SJSA1 (cell line): ENCODE results near the gene CHFR. TPM values are rescaled to one million over a fixed set of nuclear protein-coding genes. Genes with fewer than 3 reads are reported as not detected.
"Not testable (repeated sequence)": the region's sequence is repeated elsewhere in the genome, so short reads cannot be mapped to it uniquely, and the experiment has no call there.

Experiments
- DNase-seq, 2 experiments: peaks; one replicate each; pipeline ENCODE4 v3.0.0-alpha.2; 2015 to 2020; ENCODE audit warnings: low spot score in 2 of 2, low read depth in 1 of 2
- H3K27ac ChIP-seq: fragments of 250-450 bp; sonication (Bioruptor Pico); 2 replicates; pipeline ENCODE4 v1.5.1; 2020; ENCODE audit warnings: mild to moderate bottlenecking, moderate library complexity
- H3K27me3 ChIP-seq: fragments of 250-450 bp; sonication (Bioruptor Pico); replicated peaks from 2 replicates; pipeline ENCODE4 v1.5.1; 2020; ENCODE audit warnings: mild to moderate bottlenecking, moderate library complexity
- H3K36me3 ChIP-seq: fragments of 250-450 bp; sonication (Bioruptor Pico); 2 replicates; pipeline ENCODE4 v1.5.1; 2020; ENCODE audit warnings: mild to moderate bottlenecking
- H3K4me1 ChIP-seq: fragments of 250-450 bp; sonication (Bioruptor Pico); replicated peaks from 2 replicates; pipeline ENCODE4 v1.6.1; 2021; ENCODE audit warnings: mild to moderate bottlenecking
- H3K4me3 ChIP-seq: fragments of 250-450 bp; sonication (Bioruptor Pico); 2 replicates; pipeline ENCODE4 v1.5.1; 2020; ENCODE audit warnings: mild to moderate bottlenecking
- H3K9me3 ChIP-seq: fragments of 250-450 bp; sonication (Bioruptor Pico); replicated peaks from 2 replicates; pipeline ENCODE4 v1.5.1; 2020; ENCODE audit warnings: mild to moderate bottlenecking
- total RNA-seq: library from RNA; depleted of rRNA; stranded (reverse); fragments of >200 nt; shearing (Covaris generic); gene quantifications from 2 replicates; pipeline ENCODE4 v1.2.3, GENCODE V29; 2014

Gene CHFR
- total RNA-seq, 1 experiment from 2014 or later = 7.1 TPM

- no peak for DNase-seq
- Histone ChIP-seq H3K4me1 (no peaks in the 10 kb centered on the region), H3K9me3 (no peaks in the 10 kb centered on the region), H3K4me3 (no peak overlapping the region), H3K27me3 (no peaks in the 10 kb centered on the region), H3K27ac (no peak overlapping the region), H3K36me3 (peaks cover 5% of the 10 kb centered on the region; the same call in 1 of the 2 replicates)
These were observed 46.3 kb downstream of the CHFR start for GRCh38 chr12:132841151-132841550.

- Histone ChIP-seq H3K4me1 (no peaks in the 10 kb centered on the region), H3K27ac (no peak overlapping the region), H3K27me3 (no peaks in the 10 kb centered on the region), H3K36me3 (peaks cover 2% of the 10 kb centered on the region; the same call in 1 of the 2 replicates), H3K4me3 (no peak overlapping the region), H3K9me3 (no peaks in the 10 kb centered on the region)
- no peak for DNase-seq
These were observed 46.9 kb downstream of the CHFR start for GRCh38 chr12:132840536-132840935.

- no peaks in the 10 kb centered on the region for H3K9me3 ChIP-seq
- H3K36me3 ChIP-seq = 0 out of 2 replicates have a peak, but pooled peaks cover 2% of the 10 kb centered on the region
- H3K4me3 ChIP-seq = no peak overlapping the region
- DNase-seq = no peak
- no peak overlapping the region for H3K27ac ChIP-seq
- no peaks in the 10 kb centered on the region for H3K4me1 ChIP-seq
- H3K27me3 ChIP-seq = no peaks in the 10 kb centered on the region
These were observed 47.7 kb downstream of the CHFR start for GRCh38 chr12:132839558-132840235.

DNA sequence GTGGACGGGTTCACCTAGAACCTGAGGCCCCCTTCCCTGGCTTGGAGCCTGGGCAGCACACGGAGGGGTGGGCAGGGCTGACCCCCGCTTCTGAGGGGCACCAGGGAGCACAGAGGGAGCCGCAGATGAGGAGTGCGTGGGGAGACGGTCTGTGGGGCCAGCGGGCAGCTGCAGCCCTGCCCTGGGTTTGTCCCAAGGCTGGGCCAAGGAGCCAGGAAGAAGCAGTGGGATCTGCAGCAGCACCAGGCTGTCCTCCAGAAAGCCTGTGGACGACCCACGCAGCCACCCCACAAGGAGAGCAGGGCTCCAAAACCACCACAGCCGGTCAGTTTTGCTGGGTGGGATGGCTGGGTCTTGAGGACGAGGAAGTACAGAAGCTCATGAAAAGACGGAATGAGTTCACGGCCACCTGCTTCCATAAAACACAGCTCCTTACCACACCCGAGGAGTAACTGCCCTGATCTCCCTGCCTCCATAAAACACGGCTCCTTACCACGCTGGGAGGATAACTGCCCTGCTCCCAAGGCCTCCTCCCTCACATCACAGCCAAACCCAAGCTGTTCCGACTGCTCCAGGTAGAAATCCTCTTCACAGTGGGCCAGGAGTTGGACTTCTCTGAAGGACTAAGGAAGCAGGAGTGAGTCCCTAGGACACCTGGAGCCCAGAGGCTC lies 48.9 kb downstream of the CHFR start:
- Histone ChIP-seq H3K27me3 (no peaks in the 10 kb centered on the region), H3K27ac (no peak overlapping the region), H3K4me1 (no peaks in the 10 kb centered on the region), H3K4me3 (no peak overlapping the region), H3K9me3 (peaks cover 3% of the 10 kb centered on the region; the same call in 1 of the 2 replicates), H3K36me3 (0 out of 2 replicates have a peak, but pooled peaks cover 2% of the 10 kb centered on the region)
- no peak for DNase-seq

DNA sequence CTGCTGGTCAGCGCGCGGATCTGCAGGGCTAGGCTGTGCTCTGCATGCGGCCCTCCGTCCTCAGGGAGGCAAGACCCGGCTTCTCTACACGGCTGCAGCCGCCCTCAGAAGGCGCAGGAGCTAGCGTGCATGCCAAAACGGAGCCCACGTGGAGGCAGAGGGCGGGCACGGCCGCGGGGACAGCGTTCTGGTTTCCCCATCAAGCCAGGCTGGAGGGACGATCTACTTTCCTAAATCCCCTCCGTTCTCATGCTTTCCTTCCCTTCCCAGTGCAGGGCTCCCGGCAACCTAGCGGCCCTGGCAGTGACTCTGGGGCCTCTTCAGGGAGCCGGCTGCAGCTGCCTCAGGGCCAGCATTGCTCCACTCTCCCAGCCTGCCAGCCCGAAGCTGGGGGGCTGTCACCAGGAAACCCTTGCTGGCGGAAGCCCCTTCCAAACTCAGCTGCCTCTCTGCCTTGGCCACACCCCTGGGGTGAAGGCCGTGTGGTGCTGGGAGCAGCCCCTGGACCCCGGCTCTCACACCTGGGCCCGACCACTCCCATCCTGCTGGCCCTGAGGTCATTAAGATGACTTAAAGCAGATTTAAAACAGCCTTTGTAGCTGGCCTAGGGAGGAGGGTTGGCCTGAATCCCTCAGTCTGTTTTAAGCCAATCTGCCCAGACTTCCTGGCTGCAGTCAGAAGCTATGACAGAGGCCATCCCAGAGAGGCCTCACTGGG lies 49.6 kb downstream of the CHFR start:
- H3K4me3 ChIP-seq = no peak overlapping the region
- H3K36me3 ChIP-seq = 0 out of 2 replicates have a peak, but pooled peaks cover 2% of the 10 kb centered on the region
- no peaks in the 10 kb centered on the region for H3K27me3 ChIP-seq
- DNase-seq = no peak
- H3K4me1 ChIP-seq = no peaks in the 10 kb centered on the region
- no peak overlapping the region for H3K27ac ChIP-seq
- H3K9me3 ChIP-seq = peaks cover 7% of the 10 kb centered on the region

DNA sequence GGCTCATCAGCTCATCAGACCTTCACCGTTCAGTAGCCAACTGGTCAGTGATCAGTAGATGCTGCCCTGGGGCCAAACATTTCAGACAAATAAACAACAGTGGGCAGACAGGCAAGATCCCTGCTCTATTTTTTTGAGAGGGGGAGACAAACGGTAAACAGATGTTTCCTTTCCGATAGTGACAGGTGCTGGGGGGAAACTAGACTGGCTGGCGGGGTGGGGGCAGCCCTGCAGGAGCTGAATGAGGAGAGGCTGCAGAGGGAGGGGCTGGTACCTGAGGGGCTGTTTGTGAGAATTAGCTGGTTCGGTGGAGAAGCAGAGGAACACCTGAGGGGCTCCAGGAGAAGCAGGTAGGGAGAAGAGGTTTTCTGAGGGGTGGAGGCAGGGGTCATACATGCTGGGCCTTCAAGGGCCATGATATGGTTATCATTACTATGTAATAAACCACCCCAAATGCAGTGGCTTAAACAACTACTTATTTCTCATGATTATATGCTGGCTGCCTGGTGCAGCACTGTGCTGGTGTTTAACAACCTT lies 50.5 kb downstream of the CHFR start:
- Histone ChIP-seq H3K27me3 (no peaks in the 10 kb centered on the region), H3K4me3 (no peak overlapping the region), H3K36me3 (0 out of 2 replicates have a peak, but pooled peaks cover 2% of the 10 kb centered on the region), H3K9me3 (peaks cover 7% of the 10 kb centered on the region), H3K4me1 (peaks cover 5% of the 10 kb centered on the region), H3K27ac (no peak overlapping the region)
- no peak for DNase-seq

DNA sequence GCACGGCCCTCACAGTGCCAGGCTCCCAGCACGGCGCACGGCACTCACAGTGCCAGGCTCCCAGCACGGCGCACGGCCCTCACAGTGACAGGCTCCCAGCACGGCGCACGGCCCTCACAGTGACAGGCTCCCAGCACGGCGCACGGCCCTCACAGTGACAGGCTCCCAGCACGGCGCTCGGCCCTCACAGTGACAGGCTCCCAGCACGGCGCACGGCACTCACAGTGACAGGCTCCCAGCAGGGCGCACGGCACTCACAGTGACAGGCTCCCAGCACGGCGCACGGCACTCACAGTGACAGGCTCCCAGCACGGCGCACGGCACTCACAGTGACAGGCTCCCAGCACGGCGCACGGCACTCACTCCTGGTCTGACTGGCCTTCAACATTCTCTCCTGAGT lies 51.2 kb downstream of the CHFR start:
- H3K9me3 ChIP-seq, H3K4me1 ChIP-seq, DNase-seq, H3K36me3 ChIP-seq, H3K27ac ChIP-seq, H3K27me3 ChIP-seq, H3K4me3 ChIP-seq: not testable (repeated sequence)

DNA sequence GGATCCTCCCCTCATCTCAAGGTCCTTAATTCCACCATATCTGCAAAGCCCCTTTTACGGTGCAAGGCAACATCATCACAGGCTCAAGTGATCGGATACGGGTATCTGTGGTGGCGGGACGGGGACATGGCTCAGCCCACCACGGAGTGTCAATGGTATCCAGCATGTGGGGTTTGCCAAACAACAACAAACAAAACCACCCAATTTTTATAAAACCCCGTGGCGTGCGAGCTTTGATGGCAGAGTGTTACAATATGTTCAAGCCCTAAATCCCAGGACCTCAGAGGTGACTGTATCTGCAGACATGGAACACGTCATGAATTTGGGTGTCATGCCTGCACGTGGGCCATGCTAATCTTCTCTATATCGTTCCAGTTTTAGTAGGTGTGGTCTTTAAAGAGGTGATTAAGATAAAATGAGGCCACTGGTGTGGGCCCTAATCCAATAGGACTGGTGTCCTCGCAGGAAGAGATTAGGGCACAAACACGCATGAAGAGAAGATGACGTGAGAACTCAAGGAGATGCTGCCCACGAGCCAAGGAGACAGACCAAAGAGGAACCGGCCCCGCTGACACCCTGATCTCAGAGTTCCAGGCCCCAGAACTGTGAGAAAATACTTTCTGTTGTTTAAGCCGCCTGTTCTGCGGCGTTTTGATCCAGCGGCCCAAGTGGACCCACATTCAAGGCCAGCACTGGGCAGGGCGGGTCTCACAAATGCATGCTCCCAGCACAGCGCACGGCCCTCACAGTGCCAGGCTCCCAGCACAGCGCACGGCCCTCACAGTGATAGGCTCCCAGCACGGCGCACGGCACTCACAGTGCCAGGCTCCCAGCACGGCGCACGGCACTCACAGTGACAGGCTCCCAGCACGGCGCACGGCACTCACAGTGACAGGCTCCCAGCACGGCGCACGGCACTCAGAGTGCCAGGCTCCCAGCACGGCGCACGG lies 52.1 kb downstream of the CHFR start:
- no peak overlapping the region for H3K4me3 ChIP-seq
- no peak for DNase-seq
- H3K36me3 ChIP-seq = 0 out of 2 replicates have a peak, but pooled peaks cover 2% of the 10 kb centered on the region
- H3K4me1 ChIP-seq = peaks cover 16% of the 10 kb centered on the region
- H3K27ac ChIP-seq = no peak overlapping the region
- no peaks in the 10 kb centered on the region for H3K27me3 ChIP-seq
- H3K9me3 ChIP-seq = peaks cover 9% of the 10 kb centered on the region

- no peak overlapping the region for H3K4me3 ChIP-seq
- H3K9me3 ChIP-seq = peaks cover 13% of the 10 kb centered on the region
- H3K27ac ChIP-seq = no peak overlapping the region
- H3K36me3 ChIP-seq = no peaks in the 10 kb centered on the region
- no peak for DNase-seq
- H3K4me1 ChIP-seq = peaks cover 18% of the 10 kb centered on the region
- H3K27me3 ChIP-seq = no peaks in the 10 kb centered on the region
These were observed 53.2 kb downstream of the CHFR start for GRCh38 chr12:132834181-132834711.

- Histone ChIP-seq H3K4me3 (no peak overlapping the region), H3K36me3 (peaks cover 1% of the 10 kb centered on the region), H3K4me1 (peaks cover 21% of the 10 kb centered on the region), H3K27ac (no peak overlapping the region), H3K27me3 (no peaks in the 10 kb centered on the region), H3K9me3 (peaks cover 15% of the 10 kb centered on the region)
- no peak for DNase-seq
These were observed 54.1 kb downstream of the CHFR start for GRCh38 chr12:132833341-132833740.

- DNase-seq = peak; percentile 82 to 86
- H3K27ac ChIP-seq = peak overlapping the region; percentile 86
These were observed 55.6 kb downstream of the CHFR start for GRCh38 chr12:132831771-132832170.

DNA sequence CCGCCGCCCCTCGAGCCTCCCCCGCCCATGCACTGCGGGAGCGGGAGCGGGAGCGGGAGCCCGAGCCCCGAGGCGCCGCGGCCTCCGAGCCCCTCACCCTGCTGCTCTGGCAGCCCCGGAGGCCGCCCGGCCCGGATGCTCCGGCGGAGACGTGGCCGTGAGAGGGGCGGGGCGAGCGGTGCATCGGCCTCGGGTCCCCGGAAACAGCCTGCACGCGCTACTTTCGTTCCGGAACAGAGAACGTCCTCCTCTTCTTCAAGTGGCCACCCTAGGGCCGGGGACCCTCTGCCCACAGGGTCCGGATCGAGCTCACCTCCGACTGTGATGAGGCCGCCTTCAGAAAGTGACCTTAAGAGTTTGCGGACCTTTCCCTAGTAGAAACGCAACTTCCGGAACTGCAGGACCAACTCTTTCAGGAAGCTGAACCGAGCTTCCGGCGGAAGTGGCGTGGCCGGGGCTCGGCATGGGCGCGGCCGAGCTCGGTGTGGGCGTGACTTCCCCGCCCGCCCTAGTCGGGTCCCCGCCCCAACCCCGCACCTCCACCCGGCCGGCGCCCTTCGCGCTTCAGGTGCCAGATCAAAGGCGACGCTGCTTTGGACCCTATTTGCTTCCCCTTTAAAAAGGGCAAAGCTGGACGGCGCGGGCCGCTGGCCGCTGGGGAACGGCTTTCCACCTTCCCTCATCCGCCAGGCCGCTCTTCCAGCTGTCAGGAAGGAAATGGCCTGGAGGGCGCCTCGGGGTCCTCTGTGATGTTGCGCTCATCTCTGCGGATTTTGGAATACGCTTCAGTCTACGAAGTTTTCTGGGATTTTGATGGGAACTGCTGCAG lies 58.5 kb downstream of the CHFR start, which contains the start of gene GOLGA3:
Gene GOLGA3 (minus strand): TSS at position 164 of the 829 bp plus-strand sequence. CDS start 6,741 bp downstream, outside the sequence.
- DNase-seq = peak; percentile 87 to 88
- Histone ChIP-seq H3K27me3 (no peaks in the 10 kb centered on the region), H3K4me3 (peak within 1 kb of the TSS; percentile 64), H3K4me1 (peaks cover 29% of the 10 kb centered on the region), H3K36me3 (peaks cover 41% of the 10 kb centered on the region), H3K27ac (peak within 1 kb of the TSS; percentile 100), H3K9me3 (peaks cover 15% of the 10 kb centered on the region)

More at GRCh38 chr12:132831771-132832170, 55.6 kb downstream of the CHFR start:
- Histone ChIP-seq H3K9me3 (peaks cover 18% of the 10 kb centered on the region), H3K4me3 (no peak overlapping the region), H3K4me1 (peaks cover 29% of the 10 kb centered on the region), H3K27me3 (no peaks in the 10 kb centered on the region), H3K36me3 (peaks cover 14% of the 10 kb centered on the region)
